ENCODE measurements around the gene NFYC.

Gene NFYC

DNA sequence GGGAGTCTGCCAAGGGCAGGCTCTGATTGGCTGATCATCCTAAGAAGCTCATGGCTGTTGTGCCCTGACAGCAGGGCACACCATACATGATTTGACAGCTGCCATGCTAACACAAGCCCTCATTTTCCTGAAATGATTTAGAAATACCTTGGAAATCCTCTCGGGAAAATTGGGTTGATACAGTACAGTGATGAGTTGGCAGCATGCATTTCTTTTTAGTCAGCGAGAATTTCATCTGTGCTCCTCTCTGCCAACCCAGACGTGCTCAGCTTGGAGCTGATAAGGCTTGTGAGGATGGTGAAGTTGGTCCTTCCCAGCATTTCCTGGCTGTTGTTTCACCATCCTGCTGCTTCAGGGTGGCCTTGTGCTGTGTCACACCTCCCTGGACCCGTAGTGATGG, 69.5 kb downstream of the NFYC start:
- no peak for DNase-seq (ENCODE audit: low spot score)

DNA sequence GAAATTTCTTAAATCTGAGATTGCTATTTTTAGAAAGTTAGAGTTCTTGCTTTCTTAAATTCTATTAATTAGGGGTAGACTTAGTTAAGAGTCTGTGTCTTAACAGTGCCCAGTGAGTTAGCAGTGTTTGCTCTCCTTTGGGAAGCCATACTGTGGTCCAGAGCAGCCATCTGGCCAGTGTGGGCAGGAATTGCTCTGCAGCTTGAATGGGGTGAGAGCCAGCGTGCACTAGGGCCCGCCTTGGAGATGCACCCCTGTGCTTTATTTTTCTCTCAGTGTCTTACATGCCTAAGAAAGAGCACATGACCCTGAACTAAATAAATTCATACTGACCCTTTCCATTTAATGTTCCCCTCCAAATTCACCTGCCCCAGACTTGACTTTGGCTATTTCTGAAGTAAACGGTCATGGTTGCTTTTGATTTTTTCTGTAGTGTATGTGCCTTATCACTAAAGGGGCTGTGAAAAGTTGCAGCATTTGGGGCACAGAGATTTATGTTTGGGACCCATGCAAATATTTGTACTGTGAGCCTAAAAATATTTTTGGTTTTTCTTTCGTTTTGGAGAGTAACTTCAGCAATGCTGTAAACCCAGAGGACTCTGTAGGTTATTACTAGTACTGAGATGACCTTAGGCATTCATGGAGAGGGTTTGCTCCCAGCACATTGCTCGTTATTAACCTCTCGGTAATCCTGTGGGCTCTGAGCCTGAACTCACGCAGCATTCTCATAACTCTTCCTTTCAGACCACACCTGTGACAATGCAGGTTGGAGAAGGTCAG, 70.8 kb downstream of the NFYC start:
- no peak for DNase-seq (ENCODE audit: low spot score)

DNA sequence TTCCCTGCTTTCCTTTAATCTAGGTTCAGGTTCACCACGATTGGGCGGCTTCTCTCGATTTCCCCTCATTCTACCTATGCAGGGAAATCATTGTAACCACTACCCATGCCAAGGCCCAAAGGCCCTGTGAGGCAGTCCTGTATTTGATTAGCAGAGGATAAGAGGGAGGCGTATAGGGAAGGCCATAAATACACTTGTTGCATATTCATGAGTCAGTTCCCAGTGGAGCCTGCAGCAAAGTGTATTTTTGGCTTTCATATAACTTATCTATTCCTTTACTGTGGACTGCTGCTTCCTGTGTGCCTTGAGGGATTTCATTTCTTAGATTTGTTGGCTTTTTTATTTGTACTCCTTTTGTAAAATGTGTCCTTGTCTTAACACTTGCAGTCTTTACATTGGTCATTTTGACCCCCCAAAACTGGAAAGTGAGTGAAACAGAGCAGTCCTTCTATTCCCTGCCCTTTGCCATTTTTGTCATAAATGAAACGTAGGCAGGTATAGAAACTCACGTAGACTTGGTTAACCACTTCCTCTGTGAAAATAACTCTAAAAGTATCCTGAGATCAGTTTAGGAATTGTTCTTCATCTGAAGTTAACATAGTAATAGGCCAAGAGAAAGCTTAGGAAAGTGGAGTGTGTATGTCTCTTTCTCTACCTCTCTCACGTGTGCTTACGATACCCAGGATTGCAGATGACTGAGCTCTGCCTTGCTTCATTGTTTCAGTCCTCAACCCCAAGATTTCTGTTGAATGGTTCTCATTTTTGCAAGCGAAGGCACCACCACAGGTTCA, 72.4 kb downstream of the NFYC start:
- no peak for DNase-seq (ENCODE audit: low spot score)

DNA sequence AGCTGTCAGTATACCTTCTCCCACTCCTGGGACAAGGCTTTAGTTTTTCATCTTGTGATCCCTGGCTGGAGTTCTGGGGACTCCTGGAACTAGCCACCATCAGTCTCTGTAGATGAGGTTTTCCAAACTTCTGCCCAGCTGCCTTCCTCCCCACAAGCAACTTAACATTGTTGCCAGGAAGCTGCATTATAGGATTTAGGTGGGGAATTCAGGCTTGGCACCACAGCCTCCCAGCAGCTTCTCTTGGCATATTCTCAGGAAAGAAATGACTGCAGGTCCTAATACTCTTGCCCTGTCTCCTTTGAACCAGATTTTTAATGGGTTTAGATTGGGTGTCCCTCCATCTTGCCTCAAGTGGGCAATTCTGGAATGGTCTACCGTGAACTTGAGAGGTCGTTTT, 73.5 kb downstream of the NFYC start:
- DNase-seq (ENCODE audit: low spot score) = no peak

DNA sequence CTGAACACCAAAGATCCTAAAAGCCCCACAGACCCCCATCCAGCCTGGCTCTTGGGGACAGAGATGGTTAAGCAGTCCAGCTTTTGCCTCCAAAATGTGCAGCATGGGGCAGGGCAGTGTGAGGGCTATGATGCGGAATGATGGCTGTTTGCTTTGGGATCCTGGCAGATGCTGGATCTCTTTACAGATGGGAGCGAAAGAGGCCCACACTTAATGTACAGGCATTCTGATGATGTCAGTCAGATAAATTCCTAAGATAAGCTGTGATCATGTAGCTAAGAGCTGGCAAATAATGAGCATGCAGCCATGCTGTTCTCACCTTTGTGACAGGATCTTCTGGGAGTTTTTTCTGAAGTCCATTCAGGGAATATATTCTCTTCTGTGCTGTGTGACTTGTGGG, 74.5 kb downstream of the NFYC start:
- no peak for DNase-seq (ENCODE audit: low spot score)

DNA sequence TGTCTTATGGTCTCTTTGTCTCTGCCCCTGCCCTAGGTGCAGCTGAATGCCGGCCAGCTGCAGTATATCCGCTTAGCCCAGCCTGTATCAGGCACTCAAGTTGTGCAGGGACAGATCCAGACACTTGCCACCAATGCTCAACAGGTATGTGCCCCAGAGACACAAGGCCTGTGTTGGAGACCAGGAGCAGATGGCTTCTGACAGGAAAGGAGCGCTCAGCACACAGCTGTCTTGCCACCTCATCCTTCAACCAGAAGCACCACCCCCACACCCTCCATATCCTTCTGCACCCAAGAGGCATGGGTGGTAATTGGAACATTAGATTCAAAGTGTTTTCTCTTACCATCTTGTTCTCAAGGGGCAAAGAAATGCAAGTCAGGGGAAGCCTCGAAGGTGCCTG, 75.1 kb downstream of the NFYC start:
- DNase-seq (ENCODE audit: low spot score) = no peak

DNA sequence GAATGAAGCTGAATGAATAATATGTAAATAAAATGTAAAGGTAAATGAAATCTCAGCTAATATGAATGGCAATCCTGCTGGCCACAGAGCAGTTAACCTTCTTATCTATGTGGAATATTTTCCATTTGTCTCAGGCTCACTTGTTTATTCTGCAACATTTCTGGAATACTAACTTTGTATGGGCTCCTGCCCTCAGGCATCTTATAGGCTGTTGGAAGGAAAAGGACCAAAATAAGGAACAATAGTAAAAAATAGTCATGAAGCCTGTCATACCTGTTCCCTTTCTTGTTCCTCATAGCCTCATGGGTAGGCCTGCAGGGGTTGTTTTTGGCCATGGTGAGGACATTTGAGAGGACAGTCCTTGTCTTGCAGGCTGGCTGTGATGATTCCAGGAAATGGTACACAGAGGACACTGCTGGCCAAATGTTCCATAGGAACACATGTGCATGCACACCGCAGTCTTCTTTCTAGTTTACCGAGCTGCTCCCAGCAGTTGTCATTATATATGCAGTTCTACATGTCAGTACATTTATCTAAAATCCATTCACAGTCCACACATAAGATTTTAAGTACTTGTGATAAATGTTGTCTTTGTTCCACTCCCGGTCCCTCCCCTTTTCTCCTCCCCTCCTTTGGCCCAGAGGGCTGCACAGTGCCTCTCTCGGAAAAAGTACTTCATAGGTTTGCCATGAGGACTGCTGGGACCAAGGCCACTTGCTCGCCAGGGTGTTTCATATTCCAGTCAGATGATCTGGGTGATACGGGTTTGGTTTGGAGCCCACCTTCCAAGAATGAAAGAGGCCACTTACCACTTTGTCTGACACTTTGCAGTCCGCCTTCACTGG, 76.9 kb downstream of the NFYC start:
- no peak for DNase-seq (ENCODE audit: low spot score)

DNA sequence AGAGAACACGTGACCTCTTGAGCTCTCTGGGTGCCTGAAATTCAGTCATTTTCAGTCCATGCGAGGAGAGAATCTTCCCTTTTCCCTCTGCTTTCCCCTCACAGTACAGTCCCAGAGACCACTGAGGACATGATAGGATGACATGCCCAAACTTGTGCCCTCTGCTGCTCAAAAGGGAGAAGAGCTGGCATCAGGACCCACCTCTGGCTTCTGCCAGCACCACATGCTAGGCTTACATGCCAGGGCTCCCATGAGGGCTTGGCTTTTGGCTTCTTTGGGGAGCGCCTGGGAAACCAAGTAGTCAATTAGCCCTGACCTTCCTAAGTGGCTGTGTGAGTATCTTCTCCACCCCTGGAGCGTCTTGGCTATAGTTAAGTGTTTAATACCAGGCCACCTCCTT, 78.3 kb downstream of the NFYC start:
- DNase-seq (ENCODE audit: low spot score) = no peak

DNA sequence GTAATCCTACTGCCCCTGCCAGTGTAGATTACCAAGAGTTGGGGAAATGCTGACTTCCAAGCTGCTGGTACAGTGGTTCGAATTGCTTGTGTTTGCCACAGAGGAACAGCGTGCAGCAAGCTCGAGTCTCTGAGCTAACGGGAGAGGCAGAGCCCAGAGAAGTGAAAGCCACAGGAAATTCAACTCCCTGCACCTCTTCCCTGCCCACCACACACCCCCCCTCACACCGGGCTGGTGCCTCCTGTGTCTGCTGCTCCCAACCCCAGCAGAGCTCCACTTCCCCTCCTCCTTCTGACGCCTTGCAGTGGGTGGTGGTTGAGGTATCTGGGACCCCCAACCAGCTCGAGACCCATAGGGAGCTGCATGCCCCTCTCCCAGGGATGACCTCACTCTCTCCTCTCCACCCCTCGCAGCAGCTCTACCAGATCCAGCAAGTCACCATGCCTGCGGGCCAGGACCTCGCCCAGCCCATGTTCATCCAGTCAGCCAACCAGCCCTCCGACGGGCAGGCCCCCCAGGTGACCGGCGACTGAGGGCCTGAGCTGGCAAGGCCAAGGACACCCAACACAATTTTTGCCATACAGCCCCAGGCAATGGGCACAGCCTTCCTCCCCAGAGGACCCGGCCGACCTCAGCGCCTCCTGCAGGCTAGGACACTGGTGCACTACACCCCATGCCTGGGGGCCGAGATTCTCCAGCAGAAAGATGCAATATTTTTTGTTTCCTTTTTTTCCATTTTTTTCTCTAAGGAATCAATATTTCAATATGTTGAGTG, 79.0 kb downstream of the NFYC start:
- no peak for DNase-seq (ENCODE audit: low spot score)

DNA sequence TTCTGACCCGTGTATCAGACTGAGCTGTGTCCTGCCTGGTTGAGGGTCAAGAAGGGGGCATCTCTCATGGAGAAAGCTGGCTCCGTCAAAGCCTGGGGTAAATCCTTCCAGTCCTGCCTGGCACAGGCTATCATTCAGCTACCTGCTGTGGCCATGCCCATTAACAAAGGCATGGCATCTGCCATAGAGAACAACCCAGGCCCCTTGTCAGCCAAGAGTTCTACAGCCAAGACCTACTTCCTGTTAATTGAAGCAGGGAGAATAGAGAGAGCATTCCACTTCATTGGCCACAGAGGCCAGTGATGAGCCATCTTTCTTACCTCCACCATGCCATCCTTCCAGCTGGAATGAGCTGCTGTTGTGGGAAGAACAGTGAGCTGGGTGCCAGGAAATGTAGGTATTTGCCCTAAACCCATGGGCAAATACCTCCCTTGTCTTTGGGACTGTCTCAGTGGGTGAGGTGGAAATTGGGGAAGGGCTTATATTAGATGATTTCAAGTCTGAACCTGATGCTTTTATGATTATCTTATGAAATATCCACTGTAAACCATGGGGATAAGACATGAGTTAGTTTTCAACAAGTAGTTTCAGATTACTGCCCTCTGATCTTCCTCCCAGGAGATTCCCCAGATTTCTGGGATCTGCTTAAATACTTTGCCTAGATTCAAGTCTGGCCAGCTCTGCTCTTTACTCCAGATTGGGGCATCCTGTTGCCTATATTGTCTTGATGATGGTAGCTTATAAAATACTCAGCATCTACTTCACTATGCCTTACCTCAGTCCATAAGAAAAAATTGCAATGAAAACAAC, 80.8 kb downstream of the NFYC start:
- no peak for DNase-seq (ENCODE audit: low spot score)

DNA sequence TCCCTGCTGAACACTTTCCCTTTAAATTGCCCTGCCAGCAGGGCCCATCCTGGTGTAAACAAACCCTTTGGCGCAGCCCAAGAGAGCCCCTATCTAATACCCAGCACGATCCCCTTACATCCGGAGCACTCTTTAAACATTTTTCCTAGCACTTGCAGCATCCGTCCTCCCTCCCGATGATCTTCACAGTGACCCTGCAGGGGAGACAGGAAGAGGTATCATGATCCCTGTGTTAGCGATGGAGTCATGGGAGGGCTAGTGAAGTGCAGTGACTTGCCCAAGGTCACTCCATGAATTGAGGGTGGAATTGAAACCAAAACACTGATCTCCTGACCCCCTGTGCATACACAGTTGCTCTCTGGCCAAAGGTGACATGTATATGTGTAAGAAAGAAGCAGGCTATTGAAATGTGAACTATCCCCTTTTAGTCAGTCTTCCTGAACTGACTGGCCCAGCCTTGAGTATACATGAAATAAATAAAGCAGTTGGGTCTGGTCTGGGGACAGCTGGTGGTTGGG, 82.3 kb downstream of the NFYC start:
- DNase-seq (ENCODE audit: low spot score) = no peak

DNA sequence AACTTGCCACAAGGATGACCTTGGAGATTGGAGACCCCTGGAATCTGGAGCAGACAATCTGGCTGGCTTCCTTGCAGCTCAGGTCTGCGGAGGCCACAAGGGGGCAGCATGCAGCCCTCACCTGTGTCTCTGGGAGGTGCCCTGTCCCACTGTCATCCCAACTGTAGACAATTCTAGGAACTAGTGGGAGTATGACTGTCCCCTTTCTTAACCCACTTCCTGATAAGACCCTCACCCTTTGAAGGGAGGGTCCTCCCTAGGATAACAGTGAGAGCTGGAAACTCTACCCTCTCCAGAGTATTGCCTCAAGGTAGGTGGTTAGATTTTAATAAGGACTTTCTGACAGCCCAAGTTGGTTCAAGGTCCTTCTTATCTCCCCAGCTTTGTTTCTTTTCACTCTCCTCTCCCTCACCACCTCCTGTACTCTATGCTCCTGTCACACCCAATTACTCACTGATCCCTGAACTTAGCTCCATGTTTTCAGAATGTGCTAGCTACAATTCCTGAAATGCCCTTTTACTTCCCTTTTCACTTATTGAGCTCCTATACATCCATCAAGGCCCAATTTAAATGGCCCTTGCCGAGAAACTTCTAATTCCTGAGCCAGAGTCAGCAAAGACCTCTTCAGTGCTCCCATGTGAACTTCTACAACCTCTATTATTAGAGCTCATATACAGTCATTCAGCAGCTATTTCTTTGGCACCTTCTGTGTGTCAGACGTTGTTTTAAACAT, 82.9 kb downstream of the NFYC start:
- peak; percentile 48 for DNase-seq (ENCODE audit: low spot score)

DNA sequence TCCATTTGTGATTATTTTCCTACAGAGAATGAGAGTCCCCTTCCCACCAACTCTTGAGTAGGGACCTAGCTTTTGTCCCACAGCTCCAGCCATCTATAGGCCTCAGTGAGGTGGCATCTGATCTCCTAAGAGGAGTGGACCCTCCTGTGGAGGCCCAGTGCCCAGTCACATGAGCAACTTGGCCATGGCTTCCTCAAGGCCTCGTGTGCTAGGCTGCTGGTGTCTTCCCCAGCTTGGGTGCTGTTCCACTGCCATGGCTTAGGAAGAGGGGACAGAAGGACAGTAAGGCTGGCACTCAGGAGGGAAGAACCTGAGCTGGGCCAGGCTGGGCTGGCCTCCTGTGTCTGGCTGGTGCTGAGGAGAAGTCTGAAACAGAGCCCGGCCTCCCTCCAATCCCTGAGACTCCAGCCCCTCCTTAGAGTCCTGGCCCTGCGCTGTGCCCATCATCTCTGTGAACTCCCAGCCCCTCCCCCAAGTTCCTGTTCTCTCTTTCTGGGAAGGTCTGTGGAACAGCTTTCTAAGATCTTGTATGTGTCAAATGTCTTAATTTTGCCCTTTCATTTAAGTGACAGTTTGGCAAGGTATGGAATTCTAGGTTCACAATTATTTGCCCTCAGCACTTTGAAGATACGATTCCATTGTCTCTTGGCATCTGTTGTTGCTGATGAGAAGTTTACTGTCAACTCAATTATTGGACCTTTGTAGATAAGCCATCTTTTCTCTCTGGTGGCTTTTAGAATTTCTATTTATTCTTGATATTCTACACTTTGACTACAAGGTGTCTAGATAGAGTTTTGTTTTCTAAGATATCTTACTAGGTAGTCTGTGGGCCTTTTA, 85.0 kb downstream of the NFYC start:
- DNase-seq (ENCODE audit: low spot score) = no peak

DNA sequence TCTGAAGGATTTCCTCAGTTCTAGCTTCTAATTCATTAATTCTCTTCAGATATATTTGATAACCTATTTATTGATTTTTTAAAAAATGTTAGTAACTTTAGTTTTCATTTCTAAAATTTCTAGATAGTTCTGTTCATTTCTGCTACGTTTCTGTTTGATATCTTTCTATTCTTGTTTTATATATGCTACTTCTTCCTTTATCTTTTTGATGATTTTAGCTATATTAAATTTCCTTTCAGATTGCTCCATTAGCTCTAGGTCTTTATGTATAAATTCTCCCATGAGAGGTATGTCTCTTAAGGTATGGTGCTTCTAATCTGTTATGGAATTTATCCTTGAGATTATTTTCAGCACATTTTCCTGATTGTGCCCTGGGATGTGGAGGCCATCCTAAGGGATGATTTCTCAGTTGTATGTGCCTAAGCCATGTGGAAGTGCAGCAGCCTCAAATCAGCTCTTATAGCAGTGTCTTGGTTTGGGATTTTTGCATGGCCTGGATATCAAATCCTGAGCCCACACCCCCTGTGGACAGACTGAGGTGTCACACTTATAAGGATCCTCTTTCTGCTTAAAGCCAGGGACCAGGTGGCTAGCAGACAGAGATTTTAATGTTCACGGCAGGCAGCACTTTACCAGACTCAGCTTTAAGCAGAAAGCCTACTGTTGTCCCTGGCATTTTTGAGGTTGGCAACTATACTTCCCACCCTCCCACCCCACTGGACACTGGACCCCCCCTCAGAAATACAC, 85.9 kb downstream of the NFYC start:
- DNase-seq (ENCODE audit: low spot score) = no peak

DNA sequence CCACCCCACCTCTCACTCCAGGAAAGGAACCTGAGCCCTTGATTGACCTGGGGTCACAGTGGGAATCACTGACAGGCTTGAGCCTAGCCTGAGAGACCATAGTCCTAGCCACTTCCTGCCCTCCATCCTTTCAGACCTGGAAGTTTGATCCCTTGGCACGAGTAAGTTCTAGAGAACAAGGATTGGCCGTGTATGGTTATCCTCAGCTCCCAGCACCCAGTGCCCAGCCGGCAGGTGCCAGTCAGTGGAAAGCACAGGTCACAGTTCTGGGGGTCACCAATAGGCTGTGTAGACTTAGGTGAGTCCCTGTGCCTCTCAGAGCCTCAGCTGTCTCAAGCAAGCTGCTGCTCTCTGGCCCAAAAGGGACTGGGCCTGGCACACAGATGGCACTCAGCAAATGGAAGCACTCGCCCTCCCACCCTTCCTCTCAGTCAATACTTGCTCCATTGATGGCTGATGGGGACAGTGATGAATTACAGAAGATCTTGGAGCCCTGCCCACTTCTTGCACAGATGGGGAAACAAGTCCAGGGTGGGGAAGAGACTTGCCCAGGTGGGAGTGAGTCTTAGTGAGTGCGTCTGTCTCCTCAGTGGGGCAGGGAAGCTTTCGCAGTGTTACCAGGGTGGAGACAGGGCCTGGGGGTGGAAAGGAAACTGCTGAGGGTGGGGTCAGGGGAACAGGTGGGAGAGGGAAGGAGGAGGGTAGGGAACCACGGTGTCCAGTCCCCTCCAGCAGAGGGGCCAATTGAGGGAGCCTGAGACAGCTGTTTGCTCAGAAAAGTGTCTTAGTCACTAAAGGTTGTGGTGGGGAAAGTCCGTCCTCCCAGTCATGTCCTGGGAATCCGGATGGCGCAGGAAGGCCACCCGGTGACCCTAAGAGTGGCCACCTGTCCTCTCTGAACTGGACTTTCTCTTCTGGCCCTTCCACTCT, 89.4 kb downstream of the NFYC start:
- DNase-seq (ENCODE audit: low spot score) = no peak

DNA sequence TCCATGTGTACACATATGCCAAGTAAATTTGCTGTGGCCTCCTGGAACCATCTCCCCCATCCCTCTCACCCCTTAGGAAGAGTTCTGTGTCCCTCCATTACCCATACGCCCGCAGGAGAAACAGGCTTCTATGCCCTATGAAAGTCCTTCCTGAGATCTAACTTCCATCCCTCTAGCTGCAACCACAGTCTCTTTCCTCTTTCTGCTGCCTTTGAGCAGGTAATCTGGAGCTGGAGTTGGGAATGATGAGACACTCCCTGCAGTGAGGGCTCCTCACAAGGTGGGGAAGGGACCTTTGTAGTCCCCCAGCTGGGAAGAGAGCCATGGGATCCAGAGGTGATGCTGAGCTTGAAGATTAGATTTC, 90.1 kb downstream of the NFYC start:
- DNase-seq (ENCODE audit: low spot score) = no peak

DNA sequence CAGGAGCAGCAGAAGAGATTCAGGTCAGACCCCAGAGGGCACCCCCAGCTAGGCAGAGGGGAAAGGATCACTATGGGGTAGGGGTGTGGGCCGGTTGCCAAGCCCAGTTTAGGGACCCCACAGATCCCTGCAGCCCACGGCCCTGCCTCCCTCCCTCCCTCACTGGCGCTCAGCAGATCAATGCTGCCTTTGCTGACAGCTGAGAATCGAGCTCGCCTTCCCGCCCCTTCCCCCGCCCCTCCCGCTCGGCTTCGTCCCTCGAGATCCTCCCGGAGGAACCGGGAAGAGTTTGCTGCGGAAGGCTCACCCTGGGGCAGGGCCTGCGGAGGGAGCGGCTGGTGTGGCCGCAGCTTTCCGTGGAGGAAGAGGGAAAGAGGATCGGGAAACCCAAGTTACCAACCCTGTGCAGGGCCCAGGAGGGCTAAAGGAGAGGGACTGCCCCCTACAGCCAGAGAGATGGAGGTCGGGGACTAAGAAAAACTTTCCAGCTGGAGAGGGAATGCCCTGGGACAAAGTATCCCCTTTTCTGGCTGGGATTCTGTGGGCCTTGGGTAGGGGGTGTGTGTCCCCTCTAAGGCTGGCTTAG, 91.0 kb downstream of the NFYC start:
- peak; percentile 47 for DNase-seq (ENCODE audit: low spot score)
